ENCODE results near the gene STAG1.
"Not testable (repeated sequence)": the region's sequence is repeated elsewhere in the genome, so short reads cannot be mapped to it uniquely, and the experiment has no call there.

STAG1 gene

GRCh38 chr3:136377508-136377907 lies 374.7 kb downstream of the STAG1 start:
- DNase-seq = no peak

- DNase-seq = not testable (repeated sequence)
Measured at GRCh38 chr3:136375800-136376199, 376.4 kb downstream of the STAG1 start.

- DNase-seq = no peak
Measured at GRCh38 chr3:136366289-136366688, 385.9 kb downstream of the STAG1 start.

- DNase-seq = no peak
Measured at GRCh38 chr3:136353461-136353860, 398.7 kb downstream of the STAG1 start.

GRCh38 chr3:136351905-136352304 lies 400.3 kb downstream of the STAG1 start:
- DNase-seq = no peak

- DNase-seq = no peak
Measured at GRCh38 chr3:136351351-136351750, 400.8 kb downstream of the STAG1 start.

GRCh38 chr3:136350557-136350956 lies 401.6 kb downstream of the STAG1 start:
- no peak for DNase-seq

GRCh38 chr3:136350132-136350531 lies 402.0 kb downstream of the STAG1 start:
- DNase-seq = no peak

GRCh38 chr3:136346486-136346885 lies 405.7 kb downstream of the STAG1 start:
- no peak for DNase-seq

GRCh38 chr3:136343873-136344555 lies 408.2 kb downstream of the STAG1 start:
- DNase-seq = peak; percentile 7

GRCh38 chr3:136343446-136343845 lies 408.7 kb downstream of the STAG1 start:
- no peak for DNase-seq

GRCh38 chr3:136336329-136337100 lies 415.7 kb downstream of the STAG1 start:
- no peak for DNase-seq

- not testable (repeated sequence) for DNase-seq
Measured at GRCh38 chr3:136334726-136335125, 417.5 kb downstream of the STAG1 start.

- no peak for DNase-seq
Measured at GRCh38 chr3:136334209-136334608, 418.0 kb downstream of the STAG1 start.

- no peak for DNase-seq
Measured at GRCh38 chr3:136332776-136333175, 419.4 kb downstream of the STAG1 start.

GRCh38 chr3:136332302-136332701 lies 419.9 kb downstream of the STAG1 start:
- DNase-seq = no peak

- DNase-seq = no peak
Measured at GRCh38 chr3:136330900-136331299, 421.3 kb downstream of the STAG1 start.

- no peak for DNase-seq
Measured at GRCh38 chr3:136329593-136329992, 422.6 kb downstream of the STAG1 start.

GRCh38 chr3:136327671-136328070 lies 424.5 kb downstream of the STAG1 start:
- DNase-seq = no peak

- no peak for DNase-seq
Measured at GRCh38 chr3:136326316-136326715, 425.9 kb downstream of the STAG1 start.

GRCh38 chr3:136311968-136312367 lies 440.2 kb downstream of the STAG1 start:
- no peak for DNase-seq

- no peak for DNase-seq
Measured at GRCh38 chr3:136311261-136311660, 440.9 kb downstream of the STAG1 start.

GRCh38 chr3:136305879-136306278 lies 446.3 kb downstream of the STAG1 start:
- DNase-seq = no peak

GRCh38 chr3:136300444-136300843 lies 451.7 kb downstream of the STAG1 start:
- DNase-seq = no peak

All from CD4-positive, alpha-beta T cell treated with Interleukin-17A for 4 hours (primary cell).